Stomach (tissue), 9 donors: ENCODE data around the gene RPL26. TPM values are rescaled to one million over a fixed set of nuclear protein-coding genes. Genes with fewer than 3 reads are reported as not detected.
"Not testable (repeated sequence)": the region's sequence is repeated elsewhere in the genome, so short reads cannot be mapped to it uniquely, and the experiment has no call there.

Source experiments
- DNase-seq, 2 donors: peaks; one replicate each; pipeline versions ENCODE4 v3.0.0 to v3.0.0-alpha.2; 2013 to 2019
- H3K27ac ChIP-seq, 5 donors: fragments of 200-600 bp in 4 of 5; sonication (generic) in 4 of 5; one replicate each; pipeline ENCODE4 v1.5.1; 2013 to 2019; ENCODE audit warnings: mild to moderate bottlenecking in 1 of 5, moderate library complexity in 1 of 5
- H3K27me3 ChIP-seq, 3 donors: fragments of 200-600 bp; sonication (generic); one replicate each; pipeline ENCODE4 v1.5.1; 2017 to 2019; ENCODE audit warnings: mixed run types in 1 of 3
- H3K36me3 ChIP-seq, 4 donors: fragments of 200-600 bp; sonication (generic); 1 replicate in 3 of 4; 2 replicates in 1 of 4; pipeline ENCODE4 v1.5.1; 2016 to 2019
- H3K4me1 ChIP-seq, 4 donors: fragments of 200-600 bp; sonication (generic); one replicate each; pipeline ENCODE4 v1.5.1; 2016 to 2019
- H3K4me3 ChIP-seq, 4 donors: fragments of 200-600 bp; sonication (generic) in 3 of 4; one replicate each; pipeline ENCODE4 v1.5.1; 2016 to 2019; ENCODE audit warnings: mild to moderate bottlenecking in 1 of 4
- H3K9me3 ChIP-seq, 4 donors: fragments of 200-600 bp; sonication (generic); one replicate each; pipeline ENCODE4 v1.5.1; 2016 to 2019
- CTCF ChIP-seq, 7 experiments: fragments of 450-650 bp in 4 of 7; fragments of 200-600 bp in 3 of 7; sonication (generic) in 3 of 7; IDR thresholded peaks; one replicate each; pipeline ENCODE4 v1.5.1; 2016 to 2019; ENCODE audit warnings: antibody characterized with exemption in 7 of 7, control low read depth in 2 of 7, mild to moderate bottlenecking in 1 of 7
- EP300 ChIP-seq: sonication (generic); formaldehyde crosslinking; IDR thresholded peaks from one replicate; pipeline ENCODE4 v1.6.1; 2017; ENCODE audit warnings: antibody characterized with exemption
- POLR2A ChIP-seq, 4 donors: fragments of 450-650 bp; IDR thresholded peaks; one replicate each; pipeline ENCODE4 v1.6.1; 2016; ENCODE audit warnings: antibody characterized with exemption in 4 of 4, control low read depth in 2 of 4, mild to moderate bottlenecking in 1 of 4, moderate library complexity in 1 of 4
- POLR2AphosphoS5 ChIP-seq, 3 donors: sonication (generic); formaldehyde crosslinking; IDR thresholded peaks; one replicate each; pipeline ENCODE4 v1.6.1; 2016; ENCODE audit warnings: antibody characterized with exemption in 3 of 3
- WGBS, 5 donors: extraction: QIAGEN DNeasy Blood & Tissue Kit in 3 of 5; methylation state at CpG; one replicate each; pipeline versions ENCODE4 v1.1.5 to v1.1.7; 2013 to 2018; 5-methylcytosine and 5-hydroxymethylcytosine counted together
- intact Hi-C: fragments of 100-400 bp; cut with DNase I; formaldehyde crosslinking; loops from one replicate; pipeline ENCODE4 v1.15.1; 2023; ENCODE audit warnings: low total_unique reads
- polyA plus RNA-seq, 3 donors: library from polyadenylated mRNA; stranded (reverse); fragments of 200-250 nt; gene quantifications; one replicate each; pipeline ENCODE4 v1.2.3, GENCODE V29; 2013
- total RNA-seq, 5 donors: library from RNA; depleted of rRNA; stranded (reverse); fragments of >200 nt; gene quantifications; one replicate each; pipeline versions ENCODE4 v1.1.0 to v1.2.3, GENCODE V29; 2014 to 2016
- donor health status: healthy with polysubstance abuse.
- donor health status: Bipolar disorder and iron deficiency.
- donor health status: healthy.

The RPL26 gene
- total and polyA plus RNA-seq, 8 donors: 506 to 5,414 (median 3,474) TPM

DNA sequence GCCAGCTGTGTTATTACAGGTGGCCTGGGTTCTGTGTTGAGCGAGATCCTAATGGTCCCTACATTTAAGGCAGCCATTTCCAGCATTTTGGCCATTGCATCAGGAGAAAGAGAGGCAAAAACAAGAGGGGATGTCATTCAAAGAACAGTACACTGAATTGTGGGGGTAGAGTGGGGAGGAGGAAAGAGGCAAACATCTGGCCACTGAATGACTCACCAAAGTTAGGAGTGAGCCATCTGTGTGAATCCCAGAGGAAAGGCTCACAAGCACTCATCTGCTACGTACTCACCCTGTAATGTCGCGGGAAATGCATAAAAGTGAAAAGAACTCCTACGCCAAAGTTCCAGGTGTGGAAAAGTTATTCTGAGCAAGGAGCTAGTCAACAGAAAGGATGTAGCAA, 23.2 kb downstream of the RPL26 start:
- Histone ChIP-seq H3K4me3 (no peak overlapping the region), H3K36me3 (peaks cover 0 to 4% (median 2%) of the 10 kb centered on the region in 4 donors), H3K4me1 (peaks cover 0 to 16% (median 7%) of the 10 kb centered on the region in 4 donors), H3K27ac (peak overlapping the region; percentile 16 to 57 (median 26)), H3K9me3 (no peaks in the 10 kb centered on the region), H3K27me3 (no peaks in the 10 kb centered on the region)
- no peak for TF ChIP-seq EP300
- no peak for TF ChIP-seq POLR2A (IDR thresholded peaks at IDR 0.05)
- peak in 1 of 3 donors; percentile 26 for TF ChIP-seq POLR2AphosphoS5 (IDR thresholded peaks at IDR 0.05)
- TF ChIP-seq CTCF (IDR thresholded peaks at IDR 0.05): no peak
- DNase-seq: peak in 1 of 2 donors; percentile 51
- intact Hi-C loops: no loop called here
- 59 to 80% (median 71%) methylated on average over 5 of the region's 5 CpGs for WGBS, 5 donors

- no peaks in the 10 kb centered on the region for H3K36me3 ChIP-seq
- TF ChIP-seq POLR2AphosphoS5 (IDR thresholded peaks at IDR 0.05): no peak
- no peak overlapping the region for H3K27ac ChIP-seq
- H3K4me1 ChIP-seq: peaks cover 0 to 16% (median 7%) of the 10 kb centered on the region in 4 donors
- intact Hi-C loops: no loop called here
- H3K9me3 ChIP-seq: no peaks in the 10 kb centered on the region
- WGBS, 5 donors: 92 to 96% (median 95%) methylated on average over 3 of the region's 3 CpGs
- no peak overlapping the region for H3K4me3 ChIP-seq
- no peaks in the 10 kb centered on the region for H3K27me3 ChIP-seq
- DNase-seq: no peak
Observed at GRCh38 chr17:8357910-8358309, 25.1 kb downstream of the RPL26 start.

GRCh38 chr17:8354236-8354635, 28.8 kb downstream of the RPL26 start:
- 65 to 79% (median 74%) methylated on average over 8 of the region's 8 CpGs for WGBS, 5 donors
- no peak for DNase-seq
- no peak for TF ChIP-seq POLR2A (IDR thresholded peaks at IDR 0.05)
- TF ChIP-seq POLR2AphosphoS5 (IDR thresholded peaks at IDR 0.05): no peak
- no peak for TF ChIP-seq CTCF (IDR thresholded peaks at IDR 0.05)
- no peak for TF ChIP-seq EP300
- no peaks in the 10 kb centered on the region for H3K27me3 ChIP-seq
- no peaks in the 10 kb centered on the region for H3K36me3 ChIP-seq
- H3K9me3 ChIP-seq: no peaks in the 10 kb centered on the region
- H3K4me1 ChIP-seq: no peaks in the 10 kb centered on the region
- intact Hi-C loops: no loop called here
- no peak overlapping the region for H3K4me3 ChIP-seq
- no peak overlapping the region for H3K27ac ChIP-seq

DNA sequence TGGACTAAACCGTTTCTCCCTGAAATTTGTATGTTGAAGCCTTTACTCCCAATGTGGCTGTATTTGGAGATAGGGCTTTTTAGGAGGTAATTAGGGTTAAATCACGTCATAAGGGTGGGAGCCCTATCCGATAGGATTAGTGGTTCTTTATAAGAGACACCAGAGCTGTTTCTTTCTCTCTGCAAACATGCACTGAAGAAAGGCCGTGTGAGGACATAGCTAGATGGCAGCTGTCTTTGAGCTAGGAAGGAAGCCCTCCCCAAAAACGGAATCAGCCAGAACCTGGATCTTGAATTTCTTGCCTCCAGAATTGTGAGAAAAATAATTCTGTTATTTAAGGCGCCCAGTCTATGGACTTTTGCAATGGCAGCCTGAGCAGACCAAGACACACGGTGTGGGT, 29.3 kb downstream of the RPL26 start:
- Histone ChIP-seq H3K4me3 (no peak overlapping the region), H3K9me3 (no peaks in the 10 kb centered on the region), H3K27me3 (no peaks in the 10 kb centered on the region), H3K4me1 (no peaks in the 10 kb centered on the region), H3K27ac (no peak overlapping the region), H3K36me3 (no peaks in the 10 kb centered on the region)
- no peak for DNase-seq
- intact Hi-C loops: no loop called here
- WGBS, 5 donors: 65 to 88% (median 82%) methylated on average over 7 of the region's 7 CpGs
- TF ChIP-seq CTCF (IDR thresholded peaks at IDR 0.05) (no peak), EP300 (no peak), POLR2AphosphoS5 (IDR thresholded peaks at IDR 0.05) (no peak)

- WGBS, 5 donors: 78 to 83% (median 82%) methylated on average over 7 of the region's 7 CpGs
- TF ChIP-seq CTCF (IDR thresholded peaks at IDR 0.05): no peak
- TF ChIP-seq POLR2AphosphoS5 (IDR thresholded peaks at IDR 0.05): no peak
- no peak for TF ChIP-seq POLR2A (IDR thresholded peaks at IDR 0.05)
- TF ChIP-seq EP300: no peak
- H3K27me3 ChIP-seq: peaks cover 0 to 31% (median 0%) of the 10 kb centered on the region in 3 donors
- intact Hi-C loops: no loop called here
- peaks cover 0 to 16% (median 12%) of the 10 kb centered on the region in 4 donors for H3K4me1 ChIP-seq
- no peaks in the 10 kb centered on the region for H3K9me3 ChIP-seq
- no peak overlapping the region for H3K27ac ChIP-seq
- H3K36me3 ChIP-seq: no peaks in the 10 kb centered on the region
- H3K4me3 ChIP-seq: no peak overlapping the region
- DNase-seq: no peak
Observed at GRCh38 chr17:8350339-8350738, 32.7 kb downstream of the RPL26 start.

- peak overlapping the region in 1 of 5 donors; percentile 39 for H3K27ac ChIP-seq
- WGBS, 5 donors: 47 to 60% (median 50%) methylated on average over 18 to 25 of the region's 25 CpGs; no CpG with 5 or more reads in 1 of the 5 donors
Observed at GRCh38 chr17:8347001-8347400, 36.0 kb downstream of the RPL26 start.

More at GRCh38 chr17:8347001-8347400, 36.0 kb downstream of the RPL26 start:
- H3K36me3 ChIP-seq, DNase-seq, intact Hi-C loops, H3K9me3 ChIP-seq: not testable (repeated sequence)
- Histone ChIP-seq H3K27me3 (peaks cover 0 to 33% (median 0%) of the 10 kb centered on the region in 3 donors), H3K4me1 (peaks cover 0 to 16% (median 13%) of the 10 kb centered on the region in 4 donors), H3K4me3 (peak overlapping the region in 2 of 4 donors; percentile 2 to 17)
